ENCODE results near the gene FGF14. TPM values are rescaled to one million over a fixed set of nuclear protein-coding genes. Genes with fewer than 3 reads are reported as not detected.
A peak's percentile ranks its signal among the peaks of the same experiment; 100 is the strongest.

FGF14 gene
- total RNA-seq, 1 donor from 2014 or later, result 1.4 TPM

DNA sequence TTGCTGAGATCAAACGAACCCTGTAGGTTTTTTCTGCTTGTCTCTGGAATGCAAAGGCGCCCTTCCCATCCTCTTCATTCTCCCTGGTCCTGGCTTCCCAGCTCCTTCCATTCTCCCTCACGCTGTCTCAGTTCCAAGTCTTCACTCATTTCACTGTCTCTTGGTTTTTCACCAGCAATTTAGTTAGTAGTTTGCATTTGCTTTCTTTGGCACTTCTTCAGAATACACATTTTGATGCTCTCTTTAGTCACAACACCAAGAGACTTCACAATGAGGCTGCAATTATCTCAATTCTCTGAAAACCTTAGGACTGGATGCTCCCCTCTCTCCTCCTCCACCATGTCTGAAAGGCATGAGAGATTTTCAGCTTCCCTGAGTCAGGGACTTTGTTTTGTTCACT, 470.7 kb downstream of the FGF14 start:
- Histone ChIP-seq H3K4me1 (no peaks in the 10 kb centered on the region), H3F3A (ENCODE audit: low read depth) (no peaks in the 10 kb centered on the region), H3K36me3 (no peaks in the 10 kb centered on the region), H2AFZ (replicated peaks) (no peak overlapping the region), H3K27ac (no peak overlapping the region), H3K27me3 (no peaks in the 10 kb centered on the region), H3K9ac (no peak overlapping the region), H3K4me2 (no peak overlapping the region), H3K79me2 (ENCODE audit: low read depth) (no peaks in the 10 kb centered on the region), H3K4me3 (no peak overlapping the region), H4K20me1 (ENCODE audit: low read depth) (no peaks in the 10 kb centered on the region), H3K9me3 (ENCODE audit: low read depth) (no peaks in the 10 kb centered on the region)
- no peaks in the 10 kb centered on the region for H3K36me3 Mint-ChIP-seq
- TF ChIP-seq EZH2 (IDR thresholded peaks at IDR 0.05), result no peak
- TF ChIP-seq, protein P1, sequence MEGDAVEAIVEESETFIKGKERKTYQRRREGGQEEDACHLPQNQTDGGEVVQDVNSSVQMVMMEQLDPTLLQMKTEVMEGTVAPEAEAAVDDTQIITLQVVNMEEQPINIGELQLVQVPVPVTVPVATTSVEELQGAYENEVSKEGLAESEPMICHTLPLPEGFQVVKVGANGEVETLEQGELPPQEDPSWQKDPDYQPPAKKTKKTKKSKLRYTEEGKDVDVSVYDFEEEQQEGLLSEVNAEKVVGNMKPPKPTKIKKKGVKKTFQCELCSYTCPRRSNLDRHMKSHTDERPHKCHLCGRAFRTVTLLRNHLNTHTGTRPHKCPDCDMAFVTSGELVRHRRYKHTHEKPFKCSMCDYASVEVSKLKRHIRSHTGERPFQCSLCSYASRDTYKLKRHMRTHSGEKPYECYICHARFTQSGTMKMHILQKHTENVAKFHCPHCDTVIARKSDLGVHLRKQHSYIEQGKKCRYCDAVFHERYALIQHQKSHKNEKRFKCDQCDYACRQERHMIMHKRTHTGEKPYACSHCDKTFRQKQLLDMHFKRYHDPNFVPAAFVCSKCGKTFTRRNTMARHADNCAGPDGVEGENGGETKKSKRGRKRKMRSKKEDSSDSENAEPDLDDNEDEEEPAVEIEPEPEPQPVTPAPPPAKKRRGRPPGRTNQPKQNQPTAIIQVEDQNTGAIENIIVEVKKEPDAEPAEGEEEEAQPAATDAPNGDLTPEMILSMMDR (IDR thresholded peaks at IDR 0.05), result no peak
- no peak for TF ChIP-seq EZH2phosphoT487 (IDR thresholded peaks at IDR 0.05)
- no peaks in the 10 kb centered on the region for H3K4me1 Mint-ChIP-seq
- no peak for DNase-seq (ENCODE audit: low spot score)
- H3K27ac Mint-ChIP-seq, result no peak overlapping the region
- no peaks in the 10 kb centered on the region for H3K9me3 Mint-ChIP-seq
- H3K4me3 Mint-ChIP-seq, result no peak overlapping the region
- H3K27me3 Mint-ChIP-seq (ENCODE audit: insufficient read depth, low read depth), result peaks cover 5% of the 10 kb centered on the region

DNA sequence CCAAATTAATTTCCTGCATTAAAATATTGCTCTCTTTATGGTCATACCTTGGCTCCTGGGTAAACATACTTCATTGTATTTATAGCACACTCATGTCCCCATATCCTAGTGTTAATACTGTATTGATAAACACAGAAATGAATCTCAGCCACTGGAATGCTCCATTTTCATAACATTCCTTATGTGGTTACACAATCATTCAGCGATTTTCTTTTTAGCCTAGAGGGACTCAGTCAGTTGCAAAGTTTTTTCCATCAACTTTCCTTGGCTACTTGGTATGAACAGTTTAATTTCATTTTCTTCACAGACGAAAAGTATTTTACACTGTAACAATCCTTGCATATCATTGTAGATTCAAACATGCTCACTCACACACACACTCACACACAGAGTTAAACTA, 471.5 kb downstream of the FGF14 start:
- Histone ChIP-seq H3K4me3 (no peak overlapping the region), H2AFZ (replicated peaks) (no peak overlapping the region), H3K4me1 (peaks cover 6% of the 10 kb centered on the region), H3K4me2 (no peak overlapping the region), H3K9me3 (ENCODE audit: low read depth) (no peaks in the 10 kb centered on the region), H4K20me1 (ENCODE audit: low read depth) (no peaks in the 10 kb centered on the region), H3K9ac (no peak overlapping the region), H3K79me2 (ENCODE audit: low read depth) (no peaks in the 10 kb centered on the region), H3K27ac (no peak overlapping the region), H3F3A (ENCODE audit: low read depth) (no peaks in the 10 kb centered on the region), H3K27me3 (no peaks in the 10 kb centered on the region), H3K36me3 (no peaks in the 10 kb centered on the region)
- Mint-ChIP-seq H3K36me3 (no peaks in the 10 kb centered on the region), H3K27me3 (ENCODE audit: insufficient read depth, low read depth) (peaks cover 7% of the 10 kb centered on the region), H3K27ac (no peak overlapping the region), H3K4me3 (no peak overlapping the region), H3K4me1 (peaks cover 3% of the 10 kb centered on the region), H3K9me3 (no peaks in the 10 kb centered on the region)
- TF ChIP-seq EZH2 (IDR thresholded peaks at IDR 0.05) (no peak), EZH2phosphoT487 (IDR thresholded peaks at IDR 0.05) (no peak)
- TF ChIP-seq, protein P1 (IDR thresholded peaks at IDR 0.05), result no peak
- no peak for DNase-seq (ENCODE audit: low spot score)

DNA sequence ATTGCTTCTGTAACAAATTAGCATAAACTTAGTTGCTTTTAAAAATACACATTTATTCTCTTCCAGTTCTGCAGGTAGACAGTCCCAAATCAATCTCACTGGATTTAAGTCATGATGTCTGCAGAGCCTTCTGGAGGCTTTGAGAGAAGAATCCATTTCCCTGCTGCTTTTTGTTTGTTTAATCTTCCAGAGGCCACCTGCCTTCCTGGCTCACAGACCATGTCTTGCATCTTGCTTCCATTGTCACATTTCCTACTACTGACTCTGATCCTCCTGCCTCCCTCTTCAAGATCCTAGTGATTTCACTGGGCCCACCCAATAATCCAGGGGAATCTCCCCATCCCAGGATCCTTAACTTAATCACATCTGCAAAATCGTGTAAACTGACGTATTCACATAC, 476.1 kb downstream of the FGF14 start:
- Histone ChIP-seq H4K20me1 (ENCODE audit: low read depth) (peaks cover 5% of the 10 kb centered on the region), H3K9ac (no peak overlapping the region), H3K9me3 (ENCODE audit: low read depth) (no peaks in the 10 kb centered on the region), H3K36me3 (no peaks in the 10 kb centered on the region), H3K4me1 (peaks cover 7% of the 10 kb centered on the region), H3K4me3 (no peak overlapping the region), H3K27ac (no peak overlapping the region), H3K4me2 (no peak overlapping the region), H3F3A (ENCODE audit: low read depth) (no peaks in the 10 kb centered on the region), H3K79me2 (ENCODE audit: low read depth) (no peaks in the 10 kb centered on the region), H2AFZ (replicated peaks) (no peak overlapping the region), H3K27me3 (peaks cover 18% of the 10 kb centered on the region)
- Mint-ChIP-seq H3K4me1 (peaks cover 3% of the 10 kb centered on the region), H3K4me3 (no peak overlapping the region), H3K36me3 (no peaks in the 10 kb centered on the region), H3K27ac (no peak overlapping the region), H3K27me3 (ENCODE audit: insufficient read depth, low read depth) (peaks cover 3% of the 10 kb centered on the region), H3K9me3 (no peaks in the 10 kb centered on the region)
- TF ChIP-seq EZH2phosphoT487 (IDR thresholded peaks at IDR 0.05) (no peak), EZH2 (IDR thresholded peaks at IDR 0.05) (no peak)
- TF ChIP-seq, protein P1 (IDR thresholded peaks at IDR 0.05), result no peak
- peak; percentile 25 for DNase-seq (ENCODE audit: low spot score)

Data from neural progenitor cell (in vitro differentiated cells).